Measurements from ENCODE around the gene OXGR1. TPM values are rescaled to one million over a fixed set of nuclear protein-coding genes. Genes with fewer than 3 reads are reported as not detected.

OXGR1 gene
- total and polyA plus RNA-seq, 9 of the 15 experiments (the other 6 are each of a cell fraction or from before 2014, with no cell fraction given), result 0.03 TPM; not detected in 8

DNA sequence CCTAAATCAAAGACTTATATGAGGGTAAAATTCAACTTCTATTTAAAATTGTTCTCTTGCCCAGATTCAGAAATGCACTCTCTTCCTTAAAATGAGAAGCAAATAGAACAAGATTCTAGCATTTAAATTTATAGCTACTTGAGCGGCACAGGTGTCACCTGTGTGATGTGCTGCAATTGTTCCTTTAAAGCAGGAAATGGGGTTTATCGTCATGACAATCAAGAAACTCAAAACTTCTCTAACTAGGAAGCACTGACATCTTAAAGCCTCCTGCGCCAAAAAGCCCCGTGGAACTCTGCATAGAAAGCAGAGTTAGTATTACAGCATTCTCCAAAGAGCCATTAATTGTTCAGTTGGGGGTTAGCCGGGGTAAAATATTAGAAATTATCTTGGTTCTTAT is 2.6 kb upstream of the OXGR1 start:
- ATAC-seq, result no peak
- H3K9ac ChIP-seq (ENCODE audit: insufficient read depth in 1 of 2, low read depth in 2 of 2, low read length in 2 of 2), result no peak overlapping the region
- no peaks in the 10 kb centered on the region for H3K9me1 ChIP-seq (ENCODE audit: control insufficient read depth, insufficient read depth, low read length)
- no peak overlapping the region for H2AFZ ChIP-seq (ENCODE audit: low read depth, low read length)
- H3K27ac ChIP-seq (ENCODE audit: extremely low read depth, low read depth, low read length), result no peak overlapping the region
- peaks cover 0 to 7% of the 10 kb centered on the region in 2 experiments; a peak in 1 of 5 replicates for H3K4me1 ChIP-seq (replicated peaks in 1 of 2; ENCODE audit: control insufficient read depth in 2 of 2, insufficient read depth in 2 of 2, low read length in 2 of 2)
- no peak for FAIRE-seq
- no peak overlapping the region for H3K4me3 ChIP-seq
- no peaks in the 10 kb centered on the region for H3K36me3 ChIP-seq (ENCODE audit: control insufficient read depth, insufficient read depth, low read length)
- H3K27me3 ChIP-seq (ENCODE audit: control insufficient read depth in 2 of 2, insufficient read depth in 2 of 2, low read length in 2 of 2), result peaks cover 2 to 20% of the 10 kb centered on the region in 2 experiments; a peak in 3 of 5 replicates
- BruUV-seq (replicated peaks), result no TSS peak
- 0% methylated on average over 5 of the region's 5 CpGs for WGBS (ENCODE audit: insufficient coverage, low coverage, missing lambda C conversion rate)
- CTCF ChIA-PET (ENCODE audit: low intra/inter-chr PET ratio), result no interaction called here
- no peak overlapping the region for H3K4me2 ChIP-seq (ENCODE audit: insufficient read depth, low read length)
- POLR2A ChIA-PET, result no interaction called here
- DNase-seq (ENCODE audit: extremely low read depth in 1 of 4, low spot score in 3 of 4), result no peak
- no peaks in the 10 kb centered on the region for H4K20me1 ChIP-seq (replicated peaks; ENCODE audit: control insufficient read depth, insufficient read depth, low read length)
- no peaks in the 10 kb centered on the region for H3K9me3 ChIP-seq (replicated peaks; ENCODE audit: control insufficient read depth, insufficient read depth, low read depth, low read length)
- in situ Hi-C loops (cut with MboI), result no loop called here
- intact Hi-C loops (cut with micrococcal nuclease), result no loop called here
- H3K79me2 ChIP-seq (ENCODE audit: control insufficient read depth, insufficient read depth, low read length), result no peaks in the 10 kb centered on the region
- TF ChIP-seq MCM2 (IDR thresholded peaks at IDR 0.05; ENCODE audit: low read depth) (no peak), KLF6 (CRISPR knock-in tag; IDR thresholded peaks at IDR 0.05; ENCODE audit: borderline replicate concordance) (no peak), FOXA1 (IDR thresholded peaks at IDR 0.05; ENCODE audit: borderline replicate concordance) (no peak), CTBP1 (IDR thresholded peaks at IDR 0.05; ENCODE audit: borderline replicate concordance) (no peak), POLR2H (tag; IDR thresholded peaks at IDR 0.05; ENCODE audit: low read depth) (no peak), PCBP2 (IDR thresholded peaks at IDR 0.05; ENCODE audit: low read depth, low read length, poor library complexity, severe bottlenecking) (no peak), SMAD2 (IDR thresholded peaks at IDR 0.05; ENCODE audit: low read depth, low read length) (no peak), ZNF408 (CRISPR knock-in tag; IDR thresholded peaks at IDR 0.05; ENCODE audit: low read depth) (no peak), SAFB (IDR thresholded peaks at IDR 0.05; ENCODE audit: borderline replicate concordance, low read depth, low read length) (no peak), NFYB (IDR thresholded peaks at IDR 0.05; ENCODE audit: extremely low read depth, insufficient read length) (no peak)
- TF ChIP-seq, protein P1, sequence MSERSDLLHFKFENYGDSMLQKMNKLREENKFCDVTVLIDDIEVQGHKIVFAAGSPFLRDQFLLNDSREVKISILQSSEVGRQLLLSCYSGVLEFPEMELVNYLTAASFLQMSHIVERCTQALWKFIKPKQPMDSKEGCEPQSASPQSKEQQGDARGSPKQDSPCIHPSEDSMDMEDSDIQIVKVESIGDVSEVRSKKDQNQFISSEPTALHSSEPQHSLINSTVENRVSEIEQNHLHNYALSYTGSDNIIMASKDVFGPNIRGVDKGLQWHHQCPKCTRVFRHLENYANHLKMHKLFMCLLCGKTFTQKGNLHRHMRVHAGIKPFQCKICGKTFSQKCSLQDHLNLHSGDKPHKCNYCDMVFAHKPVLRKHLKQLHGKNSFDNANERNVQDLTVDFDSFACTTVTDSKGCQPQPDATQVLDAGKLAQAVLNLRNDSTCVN (CRISPR knock-in tag; IDR thresholded peaks at IDR 0.05), result no peak
- TF ChIP-seq, protein P2, sequence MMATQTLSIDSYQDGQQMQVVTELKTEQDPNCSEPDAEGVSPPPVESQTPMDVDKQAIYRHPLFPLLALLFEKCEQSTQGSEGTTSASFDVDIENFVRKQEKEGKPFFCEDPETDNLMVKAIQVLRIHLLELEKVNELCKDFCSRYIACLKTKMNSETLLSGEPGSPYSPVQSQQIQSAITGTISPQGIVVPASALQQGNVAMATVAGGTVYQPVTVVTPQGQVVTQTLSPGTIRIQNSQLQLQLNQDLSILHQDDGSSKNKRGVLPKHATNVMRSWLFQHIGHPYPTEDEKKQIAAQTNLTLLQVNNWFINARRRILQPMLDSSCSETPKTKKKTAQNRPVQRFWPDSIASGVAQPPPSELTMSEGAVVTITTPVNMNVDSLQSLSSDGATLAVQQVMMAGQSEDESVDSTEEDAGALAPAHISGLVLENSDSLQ (IDR thresholded peaks at IDR 0.05), result no peak
- TF ChIP-seq, protein P3, sequence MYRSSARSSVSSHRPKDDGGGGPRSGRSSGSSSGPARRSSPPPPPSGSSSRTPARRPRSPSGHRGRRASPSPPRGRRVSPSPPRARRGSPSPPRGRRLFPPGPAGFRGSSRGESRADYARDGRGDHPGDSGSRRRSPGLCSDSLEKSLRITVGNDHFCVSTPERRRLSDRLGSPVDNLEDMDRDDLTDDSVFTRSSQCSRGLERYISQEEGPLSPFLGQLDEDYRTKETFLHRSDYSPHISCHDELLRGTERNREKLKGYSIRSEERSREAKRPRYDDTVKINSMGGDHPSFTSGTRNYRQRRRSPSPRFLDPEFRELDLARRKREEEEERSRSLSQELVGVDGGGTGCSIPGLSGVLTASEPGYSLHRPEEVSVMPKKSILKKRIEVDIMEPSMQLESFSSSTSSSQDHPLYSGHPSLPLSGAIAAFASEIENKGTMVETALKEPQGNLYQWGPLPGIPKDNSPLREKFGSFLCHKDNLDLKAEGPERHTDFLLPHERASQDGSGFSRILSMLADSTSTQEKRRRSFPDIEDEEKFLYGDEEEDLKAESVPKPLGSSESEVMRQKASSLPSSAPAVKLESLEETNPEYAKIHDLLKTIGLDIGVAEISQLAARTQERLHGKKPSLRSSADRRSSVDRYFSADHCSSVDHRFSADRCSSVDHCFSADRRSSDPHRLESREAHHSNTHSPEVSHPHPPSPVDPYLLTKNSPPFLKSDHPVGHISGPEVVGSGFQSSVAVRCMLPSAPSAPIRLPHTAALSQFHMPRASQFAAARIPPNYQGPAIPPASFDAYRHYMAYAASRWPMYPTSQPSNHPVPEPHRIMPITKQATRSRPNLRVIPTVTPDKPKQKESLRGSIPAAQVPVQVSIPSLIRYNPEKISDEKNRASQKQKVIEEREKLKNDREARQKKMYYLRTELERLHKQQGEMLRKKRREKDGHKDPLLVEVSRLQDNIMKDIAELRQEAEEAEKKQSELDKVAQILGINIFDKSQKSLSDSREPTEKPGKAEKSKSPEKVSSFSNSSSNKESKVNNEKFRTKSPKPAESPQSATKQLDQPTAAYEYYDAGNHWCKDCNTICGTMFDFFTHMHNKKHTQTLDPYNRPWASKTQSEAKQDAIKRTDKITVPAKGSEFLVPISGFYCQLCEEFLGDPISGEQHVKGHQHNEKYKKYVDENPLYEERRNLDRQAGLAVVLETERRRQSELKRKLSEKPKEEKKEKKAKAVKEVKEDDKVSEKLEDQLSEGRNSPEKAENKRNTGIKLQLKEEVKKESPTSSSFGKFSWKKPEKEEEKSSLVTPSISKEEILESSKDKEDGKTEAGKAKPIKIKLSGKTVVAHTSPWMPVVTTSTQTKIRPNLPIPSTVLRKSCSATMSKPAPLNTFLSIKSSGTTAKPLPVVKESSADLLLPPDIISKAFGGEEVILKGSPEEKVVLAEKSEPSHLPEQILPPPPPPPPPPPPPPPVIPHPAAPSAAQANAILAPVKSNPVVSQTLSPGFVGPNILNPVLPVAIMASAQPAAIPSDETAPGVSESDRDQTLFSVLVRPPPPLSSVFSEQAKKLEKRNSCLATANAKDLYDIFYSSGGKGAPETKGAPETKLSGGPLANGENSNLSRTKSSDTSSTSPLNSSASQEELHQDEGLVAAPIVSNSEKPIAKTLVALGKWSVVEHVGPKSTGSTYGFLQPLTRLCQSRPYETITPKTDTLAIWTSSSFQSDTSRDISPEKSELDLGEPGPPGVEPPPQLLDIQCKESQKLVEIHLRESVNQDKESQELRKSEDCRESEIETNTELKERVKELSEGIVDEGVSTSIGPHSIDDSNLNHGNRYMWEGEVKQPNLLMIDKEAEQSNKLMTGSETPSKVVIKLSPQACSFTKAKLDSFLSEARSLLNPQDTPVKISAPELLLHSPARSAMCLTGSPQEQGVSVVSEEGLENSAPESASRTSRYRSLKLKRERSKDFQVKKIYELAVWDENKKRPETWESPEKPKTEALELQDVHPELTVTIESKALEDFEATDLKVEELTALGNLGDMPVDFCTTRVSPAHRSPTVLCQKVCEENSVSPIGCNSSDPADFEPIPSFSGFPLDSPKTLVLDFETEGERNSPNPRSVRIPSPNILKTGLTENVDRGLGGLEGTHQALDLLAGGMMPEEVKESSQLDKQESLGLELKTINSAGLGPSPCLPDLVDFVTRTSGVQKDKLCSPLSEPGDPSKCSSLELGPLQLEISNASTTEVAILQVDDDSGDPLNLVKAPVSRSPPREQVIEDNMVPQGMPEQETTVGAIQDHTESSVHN (IDR thresholded peaks at IDR 0.05; ENCODE audit: borderline replicate concordance in 1 of 2, low read depth in 1 of 2), result no peak

All from K562 (cell line).